K562 (cell line): ENCODE data around the gene SAPCD1. TPM values are rescaled to one million over a fixed set of nuclear protein-coding genes. Genes with fewer than 3 reads are reported as not detected.

Experiments used
- BRCA1 ChIP-seq, 2 experiments: fragments of 450-650 bp in 1 of 2; sonication (generic) in 1 of 2; formaldehyde crosslinking in 1 of 2; IDR thresholded peaks; 2 replicates each; pipeline versions ENCODE4 v1.5.0 to v1.6.1; 2017 to 2020; ENCODE audit warnings: mild to moderate bottlenecking in 1 of 2, missing genetic modification reagents in 1 of 2
- CCNT2 ChIP-seq: IDR thresholded peaks from 2 replicates; pipeline ENCODE4 v1.6.1; 2011; ENCODE audit warnings: borderline replicate concordance, low read depth, mild to moderate bottlenecking, moderate library complexity, mixed read lengths, low read length; ENCODE audit not compliant: insufficient read length; ENCODE audit errors: extremely low read depth
- DPF2 ChIP-seq: fragments of 450-650 bp; IDR thresholded peaks from 2 replicates; pipeline ENCODE4 v1.6.1; 2016
- HMG20B ChIP-seq: fragments of 250-450 bp; sonication (Bioruptor Pico); IDR thresholded peaks from 2 replicates; pipeline ENCODE4 v1.5.0; 2021; ENCODE audit warnings: mild to moderate bottlenecking
- THRA ChIP-seq: fragments of 450-650 bp; IDR thresholded peaks from 2 replicates; pipeline ENCODE4 v1.6.1; 2017; ENCODE audit warnings: mild to moderate bottlenecking, moderate library complexity
- ZNF143 ChIP-seq: sonication (generic); formaldehyde crosslinking; IDR thresholded peaks from 2 replicates; pipeline ENCODE4 v1.9.0; 2022; ENCODE audit warnings: mild to moderate bottlenecking, missing genetic modification reagents
- polyA plus RNA-seq, 8 experiments: library from polyadenylated mRNA; depleted of rRNA in 4 of 8; stranded (reverse) in 5 of 8; unstranded in 3 of 8; fragments of >200 nt; fragmentation: Nextera tagmentation in 2 of 8; fragmentation: Illumina TruSeq in 1 of 8; extraction: Ambion mirVana in 2 of 8; extraction: Trizol in 1 of 8; gene quantifications; 2 replicates each; pipeline versions ENCODE4 v1.2.1 to v1.2.3, GENCODE V29; 2011 to 2014; ENCODE audit warnings: inconsistent platforms in 1 of 8, missing spikeins in 1 of 8
- total RNA-seq, 7 experiments: library from RNA; depleted of rRNA in 6 of 7; stranded (reverse); fragments of >200 nt in 6 of 7; fragmentation: Illumina TruSeq in 2 of 7; extraction: Trizol in 2 of 7; gene quantifications; 2 replicates each; pipeline versions ENCODE4 v1.2.1 to v1.2.3, GENCODE V29; 2011 to 2021; ENCODE audit warnings: low replicate concordance in 1 of 7
- TF ChIP-seq, protein P1 (sequence below), 2 experiments: fragments of 150-350 bp in 1 of 2; IDR thresholded peaks; 2 replicates each; pipeline ENCODE4 v1.6.1; 2012 to 2016; ENCODE audit warnings: low read depth in 2 of 2, low read length in 2 of 2, mild to moderate bottlenecking in 1 of 2, moderate library complexity in 1 of 2
- TF ChIP-seq, protein P2 (sequence below): fragments of 250-450 bp; sonication (Bioruptor Pico); IDR thresholded peaks from 2 replicates; pipeline ENCODE4 v1.9.0; 2021; ENCODE audit warnings: mild to moderate bottlenecking, inconsistent platforms
- TF ChIP-seq, protein P3 (sequence below): sonication (generic); formaldehyde crosslinking; IDR thresholded peaks from 2 replicates; pipeline ENCODE4 v1.9.0; 2022; ENCODE audit warnings: mild to moderate bottlenecking, missing genetic modification reagents

The SAPCD1 gene
- total and polyA plus RNA-seq, 9 of the 15 experiments (the other 6 are each of a cell fraction or from before 2014, with no cell fraction given) = 2.6 to 30.2 (median 7.4) TPM

GRCh38 chr6:31782126-31782855 lies 19.8 kb downstream of the SAPCD1 start (continued):
- TF ChIP-seq, protein P1, sequence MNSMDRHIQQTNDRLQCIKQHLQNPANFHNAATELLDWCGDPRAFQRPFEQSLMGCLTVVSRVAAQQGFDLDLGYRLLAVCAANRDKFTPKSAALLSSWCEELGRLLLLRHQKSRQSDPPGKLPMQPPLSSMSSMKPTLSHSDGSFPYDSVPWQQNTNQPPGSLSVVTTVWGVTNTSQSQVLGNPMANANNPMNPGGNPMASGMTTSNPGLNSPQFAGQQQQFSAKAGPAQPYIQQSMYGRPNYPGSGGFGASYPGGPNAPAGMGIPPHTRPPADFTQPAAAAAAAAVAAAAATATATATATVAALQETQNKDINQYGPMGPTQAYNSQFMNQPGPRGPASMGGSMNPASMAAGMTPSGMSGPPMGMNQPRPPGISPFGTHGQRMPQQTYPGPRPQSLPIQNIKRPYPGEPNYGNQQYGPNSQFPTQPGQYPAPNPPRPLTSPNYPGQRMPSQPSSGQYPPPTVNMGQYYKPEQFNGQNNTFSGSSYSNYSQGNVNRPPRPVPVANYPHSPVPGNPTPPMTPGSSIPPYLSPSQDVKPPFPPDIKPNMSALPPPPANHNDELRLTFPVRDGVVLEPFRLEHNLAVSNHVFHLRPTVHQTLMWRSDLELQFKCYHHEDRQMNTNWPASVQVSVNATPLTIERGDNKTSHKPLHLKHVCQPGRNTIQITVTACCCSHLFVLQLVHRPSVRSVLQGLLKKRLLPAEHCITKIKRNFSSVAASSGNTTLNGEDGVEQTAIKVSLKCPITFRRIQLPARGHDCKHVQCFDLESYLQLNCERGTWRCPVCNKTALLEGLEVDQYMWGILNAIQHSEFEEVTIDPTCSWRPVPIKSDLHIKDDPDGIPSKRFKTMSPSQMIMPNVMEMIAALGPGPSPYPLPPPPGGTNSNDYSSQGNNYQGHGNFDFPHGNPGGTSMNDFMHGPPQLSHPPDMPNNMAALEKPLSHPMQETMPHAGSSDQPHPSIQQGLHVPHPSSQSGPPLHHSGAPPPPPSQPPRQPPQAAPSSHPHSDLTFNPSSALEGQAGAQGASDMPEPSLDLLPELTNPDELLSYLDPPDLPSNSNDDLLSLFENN (IDR thresholded peaks at IDR 0.05; ENCODE audit: low read depth in 2 of 2, low read length in 2 of 2) = no peak
- TF ChIP-seq BRCA1 (IDR thresholded peaks at IDR 0.05) (no peak), BRCA1 (CRISPR knock-in tag; IDR thresholded peaks at IDR 0.05) (no peak), ZNF143 (CRISPR knock-in tag) (no peak), HMG20B (CRISPR knock-in tag) (no peak), CCNT2 (no peak), DPF2 (no peak), THRA (no peak)
- TF ChIP-seq, protein P2, sequence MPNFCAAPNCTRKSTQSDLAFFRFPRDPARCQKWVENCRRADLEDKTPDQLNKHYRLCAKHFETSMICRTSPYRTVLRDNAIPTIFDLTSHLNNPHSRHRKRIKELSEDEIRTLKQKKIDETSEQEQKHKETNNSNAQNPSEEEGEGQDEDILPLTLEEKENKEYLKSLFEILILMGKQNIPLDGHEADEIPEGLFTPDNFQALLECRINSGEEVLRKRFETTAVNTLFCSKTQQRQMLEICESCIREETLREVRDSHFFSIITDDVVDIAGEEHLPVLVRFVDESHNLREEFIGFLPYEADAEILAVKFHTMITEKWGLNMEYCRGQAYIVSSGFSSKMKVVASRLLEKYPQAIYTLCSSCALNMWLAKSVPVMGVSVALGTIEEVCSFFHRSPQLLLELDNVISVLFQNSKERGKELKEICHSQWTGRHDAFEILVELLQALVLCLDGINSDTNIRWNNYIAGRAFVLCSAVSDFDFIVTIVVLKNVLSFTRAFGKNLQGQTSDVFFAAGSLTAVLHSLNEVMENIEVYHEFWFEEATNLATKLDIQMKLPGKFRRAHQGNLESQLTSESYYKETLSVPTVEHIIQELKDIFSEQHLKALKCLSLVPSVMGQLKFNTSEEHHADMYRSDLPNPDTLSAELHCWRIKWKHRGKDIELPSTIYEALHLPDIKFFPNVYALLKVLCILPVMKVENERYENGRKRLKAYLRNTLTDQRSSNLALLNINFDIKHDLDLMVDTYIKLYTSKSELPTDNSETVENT (CRISPR knock-in tag) = 0 out of 2 replicates have a peak, but pooled peaks have one; percentile 36
- TF ChIP-seq, protein P3, sequence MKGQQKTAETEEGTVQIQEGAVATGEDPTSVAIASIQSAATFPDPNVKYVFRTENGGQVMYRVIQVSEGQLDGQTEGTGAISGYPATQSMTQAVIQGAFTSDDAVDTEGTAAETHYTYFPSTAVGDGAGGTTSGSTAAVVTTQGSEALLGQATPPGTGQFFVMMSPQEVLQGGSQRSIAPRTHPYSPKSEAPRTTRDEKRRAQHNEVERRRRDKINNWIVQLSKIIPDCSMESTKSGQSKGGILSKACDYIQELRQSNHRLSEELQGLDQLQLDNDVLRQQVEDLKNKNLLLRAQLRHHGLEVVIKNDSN (CRISPR knock-in tag) = peak; percentile 32; the same call in 1 of the 2 replicates
